HUDEP-2 (cell line): ENCODE measurements around the gene NACAD.

Experiments
- DNase-seq, 76 experiments: peaks; one replicate each; lab custom pipeline; 2025; ENCODE audit not compliant: unreplicated experiment in 76 of 76; lab: John Stamatoyannopoulos, UW

The NACAD gene

GRCh38 chr7:45077579-45077978, 11.2 kb downstream of the NACAD start:
- DNase-seq = no peak

DNA sequence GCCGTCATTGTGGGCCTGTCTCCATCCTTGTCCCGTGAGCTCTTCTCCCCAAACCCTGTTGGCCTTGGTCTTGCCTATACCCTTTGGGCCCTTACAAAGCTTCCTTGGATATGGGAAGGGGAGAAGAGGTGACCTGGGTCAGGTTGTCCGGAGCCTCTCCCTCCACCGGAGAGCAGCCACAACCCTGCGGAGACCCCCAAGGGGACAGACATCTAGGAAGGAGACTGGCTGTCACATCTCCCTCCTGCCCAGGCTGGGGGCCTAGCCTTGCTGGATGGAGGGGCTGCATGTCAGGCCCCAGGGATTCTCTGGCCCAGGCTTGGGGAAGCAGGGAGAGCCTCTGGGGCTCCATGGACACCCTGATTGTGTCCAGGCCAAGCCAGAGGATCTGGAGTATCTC, 11.8 kb downstream of the NACAD start:
- no peak for DNase-seq

DNA sequence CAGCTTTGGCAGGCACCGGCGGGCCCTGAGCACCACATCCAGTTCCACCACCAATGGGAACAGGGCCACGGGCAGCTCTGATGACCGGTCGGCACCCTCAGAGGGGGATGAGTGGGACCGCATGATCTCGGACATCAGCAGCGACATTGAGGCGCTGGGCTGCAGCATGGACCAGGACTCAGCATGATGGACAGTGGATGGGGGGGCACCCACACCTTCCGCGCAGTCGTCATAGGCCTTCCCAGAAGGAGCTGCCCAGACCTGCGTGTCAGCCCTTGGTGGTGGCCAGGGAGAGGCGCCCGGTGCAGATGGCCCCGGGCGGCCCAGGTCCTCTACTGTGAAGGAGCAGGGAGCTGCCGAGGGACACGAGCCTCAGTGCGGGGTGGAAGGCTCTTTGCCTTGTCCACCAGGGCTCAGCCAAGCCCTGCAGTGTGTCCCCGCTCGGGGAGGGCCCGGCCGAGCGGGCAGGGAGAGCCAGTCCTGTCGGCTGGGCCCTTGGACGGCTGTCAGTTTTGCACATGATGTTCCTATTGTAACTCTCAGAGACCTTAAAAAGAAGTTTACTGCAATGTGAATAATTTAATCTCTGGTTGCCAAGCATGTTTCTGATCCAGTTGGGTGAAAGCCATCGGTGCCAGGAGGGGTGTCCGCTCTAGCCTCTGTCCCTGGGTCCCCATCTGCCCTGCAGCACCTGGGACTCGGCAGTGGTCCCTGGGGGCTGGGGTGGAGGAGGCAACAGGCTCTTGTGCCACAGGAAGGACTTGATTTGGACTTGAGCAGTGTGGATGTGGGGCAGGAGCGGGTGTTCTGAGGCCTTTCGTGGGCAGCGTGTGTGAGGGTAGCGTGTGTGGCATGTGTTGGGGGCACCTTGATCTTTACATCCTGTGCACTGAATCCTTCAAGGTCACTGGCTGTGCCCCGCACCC, 12.6 kb downstream of the NACAD start:
- no peak for DNase-seq

- no peak for DNase-seq
These were observed 13.5 kb downstream of the NACAD start for GRCh38 chr7:45075355-45075644.

DNA sequence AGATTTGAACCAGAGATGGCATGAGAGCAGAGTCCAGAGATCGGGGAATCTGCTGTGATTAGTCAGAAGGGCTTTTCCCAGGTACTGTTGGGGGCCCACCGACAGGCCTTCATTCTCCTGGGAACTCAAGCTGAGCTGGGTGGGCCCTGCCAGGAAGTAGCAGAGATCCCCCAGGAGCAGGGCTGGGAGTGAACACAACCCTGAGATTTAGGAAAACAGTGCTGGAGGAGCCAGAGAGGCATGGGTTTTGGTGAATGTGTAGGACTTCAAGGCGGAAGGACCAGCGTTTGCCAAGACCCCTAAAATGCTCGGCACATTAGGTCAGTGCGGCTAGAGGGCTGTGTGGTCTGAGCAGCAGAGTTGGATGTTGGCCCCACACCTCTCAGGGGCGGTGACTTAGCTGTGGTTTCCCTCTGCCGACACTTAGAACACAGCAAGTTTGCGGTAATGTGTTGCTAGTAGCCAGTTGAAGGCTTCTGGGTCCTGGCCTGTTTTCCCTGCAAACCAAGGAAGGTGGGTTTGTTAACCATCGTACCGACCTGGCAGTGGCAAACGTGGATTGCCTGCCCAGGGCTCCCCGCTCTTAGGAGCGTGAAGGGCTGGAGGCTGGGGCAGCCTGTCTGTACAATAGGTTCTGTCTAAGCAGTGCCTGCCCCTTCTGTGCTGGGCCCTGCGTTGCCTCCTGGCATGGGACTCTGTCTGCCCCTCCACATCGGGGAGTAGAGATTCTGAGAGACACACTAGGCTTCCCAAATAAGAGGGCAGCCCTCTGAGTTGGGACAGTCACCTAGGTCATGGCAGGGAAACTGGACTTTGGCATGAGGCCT, 14.0 kb downstream of the NACAD start:
- DNase-seq = no peak

DNA sequence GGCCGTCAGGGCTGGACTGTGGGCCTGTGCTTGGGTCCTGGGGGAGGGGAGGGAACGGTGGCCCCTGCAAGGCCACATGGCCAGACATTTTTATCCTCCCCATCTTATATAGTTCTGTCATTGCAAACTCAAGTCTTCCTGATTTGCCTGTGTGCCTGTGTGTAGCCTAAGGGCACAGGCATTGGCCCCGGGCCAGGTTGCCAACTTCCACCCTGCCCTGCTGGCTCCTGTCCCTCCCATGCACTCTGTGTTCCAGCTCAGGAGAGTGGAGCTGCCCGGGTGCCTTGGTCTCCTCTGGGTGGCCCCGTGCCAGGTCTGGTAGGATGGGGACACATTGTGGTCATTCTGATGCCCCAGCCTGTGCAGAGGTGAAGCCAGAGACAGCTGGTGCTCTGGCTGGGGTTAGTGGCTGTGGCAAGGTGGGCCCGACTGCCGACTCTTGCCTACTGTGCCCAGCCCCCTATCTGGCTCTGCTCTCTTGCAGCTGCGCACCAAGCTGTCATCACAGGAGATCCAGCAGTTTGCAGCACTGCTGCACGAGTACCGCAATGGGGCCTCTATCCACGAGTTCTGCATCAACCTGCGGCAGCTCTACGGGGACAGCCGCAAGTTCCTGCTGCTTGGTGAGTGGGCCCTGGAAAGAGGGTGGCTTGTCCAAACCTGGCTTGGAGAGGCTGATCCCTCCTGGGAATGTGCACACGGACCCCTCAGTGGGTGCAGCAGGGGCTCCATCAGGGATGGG, 14.8 kb downstream of the NACAD start:
- peak in 1 of 76 experiments; percentile 15 for DNase-seq

DNA sequence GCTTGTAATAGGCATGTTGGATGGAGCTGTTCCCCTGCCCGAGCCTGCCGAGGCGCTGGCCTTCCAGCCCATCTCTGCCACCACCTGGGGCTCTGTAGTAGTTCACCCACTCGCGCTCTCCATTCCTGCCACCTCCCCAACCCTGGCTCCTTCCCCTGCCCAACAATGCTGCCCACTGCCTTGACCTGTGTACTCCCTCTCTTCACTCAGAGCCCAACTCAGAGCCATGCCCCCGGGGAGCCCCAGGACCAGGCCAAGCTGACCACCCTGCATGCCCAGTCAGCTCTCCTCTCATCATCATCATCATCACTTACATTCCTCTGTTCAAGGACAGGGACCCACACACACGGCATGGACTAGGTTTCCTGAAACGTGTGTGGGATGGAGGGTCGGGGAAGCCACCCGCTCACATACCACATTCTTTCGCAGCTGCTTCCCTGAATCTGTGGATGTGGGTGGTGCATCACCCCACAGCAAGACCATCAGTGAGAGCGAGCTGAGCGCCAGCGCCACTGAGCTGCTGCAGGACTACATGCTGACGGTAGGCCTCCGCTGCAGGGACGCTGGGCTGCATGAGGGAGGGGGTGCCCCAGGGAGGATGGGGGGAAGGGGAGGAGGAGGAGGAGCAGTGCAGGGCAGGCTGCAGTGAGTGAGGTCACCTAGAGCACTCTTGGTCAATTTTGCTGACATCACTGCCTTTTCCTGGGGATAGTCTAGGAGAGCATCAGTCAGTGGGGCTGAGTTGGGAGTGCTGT, 15.6 kb downstream of the NACAD start:
- no peak for DNase-seq

DNA sequence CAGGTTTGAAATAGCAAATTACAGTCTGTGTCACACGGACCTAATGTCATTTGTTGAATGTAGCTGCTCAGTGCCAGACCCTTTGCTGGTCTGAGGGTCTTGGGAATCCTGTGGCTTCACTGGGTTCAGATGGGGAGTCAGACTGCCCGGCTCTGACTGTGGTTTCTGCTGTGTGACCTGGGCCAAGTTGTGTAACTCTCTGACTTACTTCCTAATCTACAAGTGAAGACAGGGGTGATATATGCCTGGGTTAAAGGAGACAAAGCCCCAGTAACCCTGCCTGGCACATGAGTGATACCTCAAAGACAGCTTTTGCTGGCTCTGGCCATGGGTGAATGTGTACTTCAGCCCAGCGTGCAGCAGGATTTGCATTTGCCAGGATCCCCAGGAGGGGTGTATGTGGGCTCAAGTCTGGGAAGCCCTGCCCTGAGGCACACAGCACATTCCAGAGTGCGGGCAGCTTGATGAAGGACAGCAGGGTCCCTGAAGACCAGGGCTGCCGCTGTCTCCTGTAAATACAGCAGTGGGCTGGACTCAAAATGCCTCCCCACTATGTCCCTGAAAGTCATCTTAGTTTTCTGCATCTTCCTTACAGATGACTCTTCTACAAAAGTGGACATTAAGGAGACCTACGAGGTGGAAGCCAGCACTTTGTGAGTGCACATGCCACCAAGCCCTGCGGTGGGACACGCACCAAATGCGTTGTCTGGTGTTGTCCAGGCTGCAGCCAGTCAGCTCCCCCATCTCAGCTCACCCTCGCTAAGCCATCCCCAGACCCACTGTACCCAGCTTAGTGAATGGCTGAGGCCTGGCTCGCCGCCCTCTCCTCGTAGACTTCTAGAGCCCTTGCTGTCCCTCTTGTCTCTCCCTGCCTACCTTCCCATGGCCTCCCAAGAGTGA, 16.4 kb downstream of the NACAD start:
- no peak for DNase-seq

- no peak for DNase-seq
These were observed 17.2 kb downstream of the NACAD start for GRCh38 chr7:45071528-45071927.

DNA sequence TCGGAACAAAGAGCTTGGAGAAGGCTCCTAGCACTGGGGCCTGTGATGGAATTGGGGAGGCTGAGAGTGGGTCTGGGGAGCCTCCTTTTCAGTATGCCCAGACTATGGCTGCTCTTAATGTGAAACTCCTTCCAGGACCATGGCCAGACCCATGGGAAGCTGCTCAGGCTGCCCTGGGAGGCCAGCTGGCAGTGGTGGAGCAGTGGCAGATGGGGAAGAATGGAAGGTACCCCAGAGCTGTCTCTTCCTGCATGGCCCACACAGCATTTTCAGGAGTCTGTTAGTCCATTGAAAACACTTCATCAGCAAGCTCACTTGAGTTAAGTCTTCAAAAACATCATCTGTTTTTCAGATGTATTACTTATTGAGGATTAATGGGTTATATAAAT, 18.5 kb downstream of the NACAD start:
- DNase-seq = no peak

DNA sequence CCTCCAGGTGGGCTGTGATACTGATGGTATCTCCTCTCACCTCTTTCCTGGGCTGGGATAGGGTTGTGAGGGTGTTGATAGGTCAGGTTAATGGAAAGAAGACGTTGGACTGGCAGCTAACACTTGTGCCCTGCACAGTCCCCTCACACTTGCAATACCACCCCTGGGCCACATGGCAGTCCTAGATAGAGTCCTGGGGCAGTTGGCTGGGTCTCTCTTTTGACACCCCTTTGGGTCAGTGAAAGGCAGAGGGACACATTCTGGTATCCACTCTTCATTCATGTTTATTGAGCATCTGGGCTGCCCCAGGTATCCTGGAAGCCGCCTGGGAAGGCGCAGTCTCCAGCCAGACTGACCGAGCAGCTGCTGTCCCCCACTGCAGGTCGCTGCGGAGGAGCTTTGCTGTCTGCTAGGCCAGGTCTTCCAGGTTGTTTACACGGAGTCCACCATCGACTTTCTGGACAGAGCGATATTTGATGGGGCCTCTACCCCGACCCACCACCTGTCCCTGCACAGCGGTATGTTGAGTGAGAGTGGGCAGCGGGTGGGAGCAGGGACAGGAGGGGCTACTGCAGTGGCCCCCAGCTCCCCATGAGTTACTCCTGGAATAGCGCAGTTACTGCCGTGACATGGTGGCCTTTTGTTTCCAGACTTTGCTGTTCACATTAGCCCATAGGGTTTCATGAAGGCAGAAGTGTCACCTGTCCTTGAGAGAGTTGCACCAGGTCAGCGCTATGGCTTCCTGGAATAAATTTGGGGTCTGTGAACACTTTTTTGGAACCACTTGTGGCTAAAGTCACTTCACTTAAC, 19.1 kb downstream of the NACAD start:
- DNase-seq = peak in 1 of 76 experiments; percentile 6

GRCh38 chr7:45068236-45069023, 20.3 kb downstream of the NACAD start:
- peak in 30 of 76 experiments; percentile 4 to 49 (median 20) for DNase-seq

DNA sequence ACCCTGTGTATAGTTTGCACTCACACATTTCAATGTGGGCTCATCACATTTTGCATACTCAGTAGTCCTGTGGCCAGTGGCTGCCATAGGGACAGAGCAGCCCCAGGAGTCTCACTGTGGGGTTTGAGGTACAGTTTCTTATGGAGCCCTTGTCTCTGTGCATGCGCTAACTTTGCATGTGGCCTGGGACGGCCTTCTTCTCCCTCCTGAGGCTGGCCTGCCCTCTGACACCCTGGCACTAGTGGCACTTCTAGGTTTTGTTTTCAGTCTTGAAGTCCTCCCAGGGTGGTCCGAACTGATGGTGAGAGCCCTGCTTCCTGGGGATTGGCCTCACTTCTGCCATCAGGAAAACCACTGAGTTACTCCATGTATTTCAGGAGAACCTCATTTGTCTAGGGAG, 21.2 kb downstream of the NACAD start:
- no peak for DNase-seq

DNA sequence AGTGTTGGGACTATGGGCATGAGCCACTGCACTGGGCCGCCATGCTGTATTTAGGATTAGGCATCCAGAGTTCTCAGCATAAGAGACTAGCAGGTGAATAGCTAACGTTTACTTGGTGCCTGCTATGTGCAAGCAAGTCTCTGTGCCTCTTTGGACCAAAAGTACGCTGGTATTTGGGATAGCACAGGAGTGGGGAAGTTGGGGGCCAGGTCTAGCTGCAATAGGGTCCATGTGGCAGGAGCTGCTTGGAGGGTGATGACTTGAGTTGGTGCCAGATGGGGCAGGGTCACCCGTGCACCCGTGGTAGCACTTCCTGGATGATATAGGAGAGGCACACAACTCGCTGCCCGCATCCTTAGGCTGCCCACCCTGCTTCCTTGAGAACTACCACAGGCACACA, 22.4 kb downstream of the NACAD start:
- no peak for DNase-seq

GRCh38 chr7:45065031-45065995, 23.5 kb downstream of the NACAD start:
- no peak for DNase-seq

- DNase-seq = no peak
These were observed 24.6 kb downstream of the NACAD start for GRCh38 chr7:45064047-45064725.
